ENCODE measurements around the gene RBM5.

RBM5 gene

GRCh38 chr3:50154840-50155490 lies 66.2 kb downstream of the RBM5 start, which contains the start of gene SEMA3F:
SEMA3F (plus strand) TSS chr3:50155324; CDS start chr3:50159623, 4,299 bp downstream.
- H3K27ac ChIP-seq (ENCODE audit: low read depth, low read length) = no peak within 1 kb of the TSS
- H3K9ac ChIP-seq (ENCODE audit: low read length) = peak within 1 kb of the TSS; percentile 64
- peaks cover 41% of the 10 kb centered on the region for H3K27me3 ChIP-seq (ENCODE audit: control insufficient read depth, insufficient read depth, low read length)
- H3K9me3 ChIP-seq (ENCODE audit: control insufficient read depth, insufficient read depth, low read depth, low read length) = no peaks in the 10 kb centered on the region
- peaks cover 66% of the 10 kb centered on the region for H3K4me1 ChIP-seq (ENCODE audit: control insufficient read depth, insufficient read depth, low read length)
- H3K4me3 ChIP-seq (ENCODE audit: low read depth, low read length) = peak within 1 kb of the TSS; percentile 75
- peaks cover under 1% of the 10 kb centered on the region; the same call in 1 of the 2 replicates for H3K36me3 ChIP-seq (ENCODE audit: control insufficient read depth, insufficient read depth, low read length)

- Histone ChIP-seq H3K27ac (ENCODE audit: low read depth, low read length) (no peak overlapping the region), H3K36me3 (ENCODE audit: control insufficient read depth, insufficient read depth, low read length) (peaks cover 4% of the 10 kb centered on the region; the same call in 1 of the 2 replicates), H3K4me3 (ENCODE audit: low read depth, low read length) (peak overlapping the region; percentile 75), H3K4me1 (ENCODE audit: control insufficient read depth, insufficient read depth, low read length) (peaks cover 66% of the 10 kb centered on the region), H3K9ac (ENCODE audit: low read length) (peak overlapping the region; percentile 64), H3K27me3 (ENCODE audit: control insufficient read depth, insufficient read depth, low read length) (peaks cover 41% of the 10 kb centered on the region), H3K9me3 (ENCODE audit: control insufficient read depth, insufficient read depth, low read depth, low read length) (no peaks in the 10 kb centered on the region)
Observed at GRCh38 chr3:50155491-50155878, 66.8 kb downstream of the RBM5 start.

GRCh38 chr3:50155891-50156290 lies 67.2 kb downstream of the RBM5 start:
- peaks cover 4% of the 10 kb centered on the region; the same call in 1 of the 2 replicates for H3K36me3 ChIP-seq (ENCODE audit: control insufficient read depth, insufficient read depth, low read length)
- H3K27ac ChIP-seq (ENCODE audit: low read depth, low read length) = no peak overlapping the region
- H3K27me3 ChIP-seq (ENCODE audit: control insufficient read depth, insufficient read depth, low read length) = peaks cover 41% of the 10 kb centered on the region
- no peaks in the 10 kb centered on the region for H3K9me3 ChIP-seq (ENCODE audit: control insufficient read depth, insufficient read depth, low read depth, low read length)
- H3K4me1 ChIP-seq (ENCODE audit: control insufficient read depth, insufficient read depth, low read length) = peaks cover 64% of the 10 kb centered on the region
- peak overlapping the region; percentile 64 for H3K9ac ChIP-seq (ENCODE audit: low read length)
- H3K4me3 ChIP-seq (ENCODE audit: low read depth, low read length) = peak overlapping the region; percentile 75

- Histone ChIP-seq H3K27ac (ENCODE audit: low read depth, low read length) (no peak overlapping the region), H3K4me3 (ENCODE audit: low read depth, low read length) (peak overlapping the region; percentile 75), H3K9ac (ENCODE audit: low read length) (peak overlapping the region; percentile 22), H3K36me3 (ENCODE audit: control insufficient read depth, insufficient read depth, low read length) (peaks cover 12% of the 10 kb centered on the region), H3K4me1 (ENCODE audit: control insufficient read depth, insufficient read depth, low read length) (peaks cover 60% of the 10 kb centered on the region), H3K27me3 (ENCODE audit: control insufficient read depth, insufficient read depth, low read length) (peaks cover 39% of the 10 kb centered on the region), H3K9me3 (ENCODE audit: control insufficient read depth, insufficient read depth, low read depth, low read length) (no peaks in the 10 kb centered on the region)
Observed at GRCh38 chr3:50156549-50157493, 68.1 kb downstream of the RBM5 start.

GRCh38 chr3:50157827-50158529 lies 69.3 kb downstream of the RBM5 start:
- peaks cover 17% of the 10 kb centered on the region for H3K36me3 ChIP-seq (ENCODE audit: control insufficient read depth, insufficient read depth, low read length)
- H3K4me3 ChIP-seq (ENCODE audit: low read depth, low read length) = no peak overlapping the region
- peaks cover 57% of the 10 kb centered on the region for H3K4me1 ChIP-seq (ENCODE audit: control insufficient read depth, insufficient read depth, low read length)
- H3K9ac ChIP-seq (ENCODE audit: low read length) = no peak overlapping the region
- peaks cover 31% of the 10 kb centered on the region for H3K27me3 ChIP-seq (ENCODE audit: control insufficient read depth, insufficient read depth, low read length)
- H3K9me3 ChIP-seq (ENCODE audit: control insufficient read depth, insufficient read depth, low read depth, low read length) = no peaks in the 10 kb centered on the region
- H3K27ac ChIP-seq (ENCODE audit: low read depth, low read length) = no peak overlapping the region

GRCh38 chr3:50158530-50159146 lies 69.9 kb downstream of the RBM5 start:
- H3K4me1 ChIP-seq (ENCODE audit: control insufficient read depth, insufficient read depth, low read length) = peaks cover 57% of the 10 kb centered on the region
- H3K27me3 ChIP-seq (ENCODE audit: control insufficient read depth, insufficient read depth, low read length) = peaks cover 24% of the 10 kb centered on the region
- H3K9ac ChIP-seq (ENCODE audit: low read length) = no peak overlapping the region
- no peak overlapping the region for H3K27ac ChIP-seq (ENCODE audit: low read depth, low read length)
- no peak overlapping the region for H3K4me3 ChIP-seq (ENCODE audit: low read depth, low read length)
- peaks cover 17% of the 10 kb centered on the region for H3K36me3 ChIP-seq (ENCODE audit: control insufficient read depth, insufficient read depth, low read length)
- no peaks in the 10 kb centered on the region for H3K9me3 ChIP-seq (ENCODE audit: control insufficient read depth, insufficient read depth, low read depth, low read length)

- H3K27me3 ChIP-seq (ENCODE audit: control insufficient read depth, insufficient read depth, low read length) = peaks cover 14% of the 10 kb centered on the region
- H3K9me3 ChIP-seq (ENCODE audit: control insufficient read depth, insufficient read depth, low read depth, low read length) = no peaks in the 10 kb centered on the region
- peaks cover 22% of the 10 kb centered on the region for H3K36me3 ChIP-seq (ENCODE audit: control insufficient read depth, insufficient read depth, low read length)
- H3K9ac ChIP-seq (ENCODE audit: low read length) = no peak overlapping the region
- H3K27ac ChIP-seq (ENCODE audit: low read depth, low read length) = no peak overlapping the region
- peaks cover 65% of the 10 kb centered on the region for H3K4me1 ChIP-seq (ENCODE audit: control insufficient read depth, insufficient read depth, low read length)
- no peak overlapping the region for H3K4me3 ChIP-seq (ENCODE audit: low read depth, low read length)
Observed at GRCh38 chr3:50160561-50160983, 71.9 kb downstream of the RBM5 start.

- no peak overlapping the region for H3K9ac ChIP-seq (ENCODE audit: low read length)
- H3K4me3 ChIP-seq (ENCODE audit: low read depth, low read length) = no peak overlapping the region
- H3K36me3 ChIP-seq (ENCODE audit: control insufficient read depth, insufficient read depth, low read length) = peaks cover 22% of the 10 kb centered on the region
- H3K27me3 ChIP-seq (ENCODE audit: control insufficient read depth, insufficient read depth, low read length) = peaks cover 6% of the 10 kb centered on the region
- no peaks in the 10 kb centered on the region for H3K9me3 ChIP-seq (ENCODE audit: control insufficient read depth, insufficient read depth, low read depth, low read length)
- peaks cover 66% of the 10 kb centered on the region for H3K4me1 ChIP-seq (ENCODE audit: control insufficient read depth, insufficient read depth, low read length)
- H3K27ac ChIP-seq (ENCODE audit: low read depth, low read length) = no peak overlapping the region
Observed at GRCh38 chr3:50161320-50161719, 72.6 kb downstream of the RBM5 start.

- Histone ChIP-seq H3K27ac (ENCODE audit: low read depth, low read length) (no peak overlapping the region), H3K4me1 (ENCODE audit: control insufficient read depth, insufficient read depth, low read length) (peaks cover 66% of the 10 kb centered on the region), H3K36me3 (ENCODE audit: control insufficient read depth, insufficient read depth, low read length) (peaks cover 22% of the 10 kb centered on the region), H3K27me3 (ENCODE audit: control insufficient read depth, insufficient read depth, low read length) (no peaks in the 10 kb centered on the region), H3K9me3 (ENCODE audit: control insufficient read depth, insufficient read depth, low read depth, low read length) (no peaks in the 10 kb centered on the region), H3K4me3 (ENCODE audit: low read depth, low read length) (no peak overlapping the region), H3K9ac (ENCODE audit: low read length) (no peak overlapping the region)
Observed at GRCh38 chr3:50162034-50162883, 73.5 kb downstream of the RBM5 start.
